GM18511 (cell line): ENCODE measurements around the gene ZNF627.
A peak's percentile ranks its signal among the peaks of the same experiment; 100 is the strongest.
"Not testable (repeated sequence)": the region's sequence is repeated elsewhere in the genome, so short reads cannot be mapped to it uniquely, and the experiment has no call there.

Experiments used
- ATAC-seq: cut with Tn5 transposase; IDR thresholded peaks from one replicate; pipeline ENCODE4 v1.9.1; 2021; ENCODE audit warnings: mild to moderate bottlenecking, moderate library complexity; ENCODE audit not compliant: unreplicated experiment

Gene ZNF627

DNA sequence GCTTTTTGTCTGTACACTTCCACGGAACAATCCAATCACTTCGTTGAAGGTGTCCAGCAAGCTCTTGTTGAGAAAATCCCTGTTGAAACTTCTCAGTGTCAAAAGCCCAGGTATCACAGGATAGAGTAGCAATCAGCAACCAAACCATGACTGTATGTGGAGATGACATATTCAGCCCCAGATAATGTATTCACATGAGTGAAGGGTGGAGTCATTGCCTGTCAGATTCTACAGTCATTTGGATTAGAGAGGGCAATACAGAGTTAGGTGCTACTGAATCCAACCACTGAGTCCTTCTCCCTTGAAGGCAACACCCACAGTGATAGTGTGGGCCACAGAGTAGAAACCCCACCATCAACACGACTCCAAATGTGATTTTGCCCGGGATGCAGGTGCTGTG is 23.3 kb downstream of the ZNF627 start:
- ATAC-seq = no peak

DNA sequence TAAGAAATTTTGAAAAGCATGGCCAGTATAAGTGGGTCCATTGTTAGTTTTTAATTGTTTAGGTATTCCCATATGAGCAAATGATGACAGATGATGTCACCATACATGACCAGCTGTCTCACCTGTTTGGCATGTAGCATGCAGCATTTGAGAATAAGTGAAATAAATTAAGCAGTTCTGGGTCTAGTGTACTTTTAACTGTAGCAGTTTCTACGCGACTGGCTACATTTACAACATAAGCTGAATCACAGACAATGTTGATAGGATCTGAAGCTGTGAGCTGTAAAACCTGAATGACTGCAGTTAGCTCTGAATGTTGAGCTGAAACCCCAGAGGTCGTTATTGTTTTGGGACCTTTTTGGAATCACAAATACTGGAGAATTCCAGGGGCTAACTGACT is 25.1 kb downstream of the ZNF627 start:
- not testable (repeated sequence) for ATAC-seq

DNA sequence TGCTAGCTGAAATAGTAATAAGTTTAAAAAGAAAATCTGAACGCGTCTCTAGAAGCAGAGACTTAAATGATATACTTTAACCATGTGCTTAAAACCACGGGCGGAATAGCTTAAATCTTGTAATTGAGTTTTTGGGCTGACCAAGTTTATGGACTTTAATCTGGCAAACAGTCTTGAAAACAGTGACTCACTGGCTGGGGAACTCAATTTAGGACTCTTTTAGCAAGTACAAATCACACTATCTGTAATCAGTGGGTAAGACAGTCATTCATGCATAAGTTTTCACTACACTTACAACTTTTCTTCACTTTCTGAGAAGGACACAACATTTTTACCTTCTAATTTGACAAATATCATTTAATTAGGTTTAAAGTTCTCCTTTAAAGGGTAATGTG is 26.8 kb downstream of the ZNF627 start:
- no peak for ATAC-seq

DNA sequence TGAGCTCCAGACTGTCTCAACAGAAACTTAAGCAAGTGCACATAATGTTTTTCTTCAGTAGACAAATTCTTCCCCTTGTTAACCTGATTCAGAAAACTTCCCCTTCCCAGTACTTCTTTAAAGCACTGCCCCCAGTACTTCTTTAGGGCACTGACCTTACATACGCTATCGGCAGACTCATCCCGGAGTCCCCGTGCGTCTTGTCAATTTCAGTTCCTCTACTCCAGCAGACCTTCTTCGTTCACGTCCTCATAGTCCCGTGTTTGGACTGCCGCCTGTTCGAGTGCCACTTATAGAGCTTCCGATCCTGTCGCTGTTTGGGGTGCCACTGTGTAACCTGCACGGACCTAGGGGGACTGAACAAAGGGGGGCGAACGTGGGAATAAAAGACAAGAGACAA is 29.0 kb downstream of the ZNF627 start:
- ATAC-seq = no peak

DNA sequence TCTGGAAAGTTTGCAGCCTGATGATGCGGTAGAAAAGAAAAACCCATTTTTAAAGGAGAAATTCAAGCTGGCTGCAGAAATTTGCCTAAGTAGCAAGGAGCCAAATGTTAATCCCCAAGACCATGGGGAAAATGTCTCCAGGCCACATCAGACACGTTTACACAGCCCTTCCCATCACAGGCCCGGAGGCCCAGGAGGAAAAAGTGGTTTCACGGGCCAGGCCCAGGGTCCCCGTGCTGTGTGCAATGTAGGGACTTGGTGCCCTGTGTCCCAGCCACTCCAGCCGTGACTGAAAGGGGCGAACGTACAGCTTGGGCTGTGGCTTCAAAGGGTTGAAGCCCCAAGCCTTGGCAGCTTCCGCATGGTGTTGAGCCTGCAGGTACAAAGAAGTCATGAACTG is 35.9 kb downstream of the ZNF627 start:
- no peak for ATAC-seq

DNA sequence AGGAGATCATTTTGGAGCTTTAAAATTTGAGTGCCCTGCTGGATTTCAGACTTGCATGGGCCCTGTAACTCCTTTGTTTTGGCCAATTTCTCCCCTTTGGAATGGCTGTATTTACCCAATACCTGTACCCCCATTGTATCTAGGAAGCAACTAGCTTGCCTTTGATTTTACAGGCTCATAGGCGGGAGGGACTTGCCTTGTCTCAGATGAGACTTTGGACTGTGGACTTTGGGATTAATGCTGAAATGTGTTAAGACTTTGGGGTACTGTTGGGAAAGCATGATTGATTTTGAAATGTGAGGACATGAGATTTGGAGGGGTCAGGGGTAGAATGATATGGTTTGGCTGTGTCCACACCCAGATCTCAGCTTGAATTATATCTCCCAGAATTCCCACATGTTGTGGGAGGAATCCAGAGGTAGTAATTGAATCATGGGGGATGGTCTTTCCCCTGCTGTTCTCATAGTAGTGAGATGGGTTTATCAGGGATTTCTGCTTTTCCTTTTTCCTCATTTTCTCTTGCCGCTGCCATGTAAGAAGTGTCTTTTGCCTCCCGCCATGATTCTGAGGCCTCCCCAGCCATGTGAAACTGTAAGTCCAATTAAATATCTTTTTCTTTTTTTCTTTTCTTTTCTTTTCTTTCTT is 36.9 kb downstream of the ZNF627 start:
- ATAC-seq = not testable (repeated sequence)

DNA sequence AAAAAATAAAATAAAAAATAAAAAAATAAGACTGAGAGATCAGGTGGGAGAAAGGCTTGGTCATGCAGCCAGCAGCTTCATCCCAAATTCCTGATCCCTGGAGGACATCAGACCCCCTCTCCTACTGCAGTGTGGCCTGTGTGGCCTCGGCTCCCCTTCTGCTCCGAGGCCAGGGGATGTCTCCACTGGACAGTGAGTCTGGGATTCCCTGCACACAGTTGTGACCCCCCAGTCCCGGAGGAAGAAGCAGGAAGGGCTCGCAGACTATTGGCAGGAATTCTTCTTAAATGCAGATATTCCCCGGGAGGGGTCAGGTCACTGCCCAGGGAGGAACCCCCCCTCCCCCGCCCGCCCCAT is 41.9 kb downstream of the ZNF627 start:
- ATAC-seq = no peak

DNA sequence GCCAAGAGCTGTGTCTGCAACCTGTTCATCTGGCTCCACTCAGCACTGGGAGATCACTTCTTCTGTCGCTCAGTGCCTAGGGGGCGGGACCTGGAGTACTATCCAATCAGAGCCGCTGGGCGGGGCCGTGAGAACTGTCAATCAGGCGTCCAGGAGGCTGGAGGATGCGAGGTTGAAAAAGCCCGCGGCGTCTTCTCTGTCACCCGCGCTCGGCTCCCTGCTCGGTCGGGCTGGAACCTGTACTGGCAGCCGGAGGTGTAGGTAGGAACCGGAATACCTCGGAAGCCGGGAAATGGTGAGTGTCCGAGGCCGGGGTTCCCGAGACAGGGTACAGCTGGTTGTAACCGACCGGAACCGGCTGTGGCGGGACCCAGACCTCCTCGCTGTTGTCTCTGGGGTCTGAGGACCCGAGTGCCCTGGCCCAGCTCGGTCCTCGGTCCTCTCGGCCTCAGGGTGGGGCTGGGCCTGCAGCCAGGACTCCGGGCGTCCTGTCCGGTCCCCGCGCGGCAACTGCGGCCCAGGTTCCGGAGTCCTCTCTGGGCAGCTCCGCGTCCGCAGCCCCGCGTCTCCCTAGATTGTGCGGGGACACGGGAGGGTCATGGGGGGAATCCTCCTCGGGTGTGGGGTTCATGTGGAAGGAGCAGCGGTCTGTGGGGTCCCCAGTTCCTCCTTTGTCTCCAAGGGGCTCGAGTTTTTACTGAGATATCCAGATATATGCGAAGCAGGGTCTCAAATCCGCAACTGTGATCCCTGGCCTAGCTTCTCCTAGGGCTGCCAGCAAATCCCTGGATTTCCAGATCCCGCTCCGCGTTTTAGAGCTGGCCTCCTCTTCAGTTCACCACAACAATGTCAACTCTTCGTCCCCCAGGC is 42.6 kb downstream of the ZNF627 start:
- peak; percentile 93 for ATAC-seq

DNA sequence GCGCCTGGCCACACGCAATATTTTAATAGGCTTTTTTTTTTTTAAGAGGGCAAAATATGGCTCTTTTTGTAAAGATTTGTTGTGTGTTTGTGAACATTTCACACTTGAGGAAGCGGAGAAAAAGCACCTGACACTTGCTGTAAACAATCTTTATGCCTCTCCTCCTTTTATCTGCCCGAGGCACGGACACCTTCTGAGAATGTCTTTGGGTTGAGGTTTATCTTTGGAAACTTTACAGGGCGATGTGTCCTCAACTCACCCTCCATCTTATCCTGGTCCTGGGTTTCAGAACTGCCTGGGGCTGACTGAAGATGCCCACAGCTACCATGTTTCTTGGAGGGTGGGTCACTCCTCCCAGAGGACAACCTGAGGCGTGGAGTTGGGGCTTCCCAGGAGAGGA is 44.0 kb downstream of the ZNF627 start:
- ATAC-seq = no peak

DNA sequence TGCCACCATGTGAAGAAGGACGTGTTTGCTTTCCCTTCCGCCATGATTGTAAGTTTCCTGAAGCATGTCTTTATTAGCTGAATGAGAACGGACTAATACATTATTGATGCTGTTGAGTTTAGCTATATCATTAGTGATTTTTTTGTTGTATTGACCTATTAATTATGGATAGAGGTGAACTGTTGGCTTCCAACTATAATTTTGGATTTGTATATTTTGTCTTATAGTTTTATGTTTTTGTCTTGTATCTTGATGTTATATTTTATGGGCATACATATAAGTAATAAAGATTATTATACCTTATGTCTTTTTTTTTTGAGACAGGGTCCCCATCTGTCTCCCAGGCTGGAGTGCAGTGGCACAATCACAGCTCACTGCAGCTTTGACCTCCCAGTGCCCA is 45.6 kb downstream of the ZNF627 start:
- no peak for ATAC-seq

DNA sequence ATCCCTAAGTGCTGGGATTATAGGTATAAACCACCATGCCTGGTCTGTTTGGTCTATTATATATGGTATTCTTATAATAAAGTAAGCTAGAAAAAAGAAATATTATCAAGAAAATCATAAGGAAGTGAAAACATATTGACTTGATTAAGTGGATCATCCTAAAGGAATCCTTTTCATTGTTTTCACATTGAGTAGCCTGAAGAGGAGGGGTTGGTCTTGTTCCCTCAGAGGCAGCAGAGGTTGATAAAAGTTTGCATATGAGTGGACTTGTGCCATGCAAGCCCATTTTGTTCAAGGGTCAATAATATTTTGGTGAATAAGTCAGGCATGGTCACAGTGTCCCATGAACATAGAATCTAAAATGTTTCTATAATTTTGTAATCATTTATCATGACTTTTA is 52.7 kb downstream of the ZNF627 start:
- ATAC-seq = no peak

DNA sequence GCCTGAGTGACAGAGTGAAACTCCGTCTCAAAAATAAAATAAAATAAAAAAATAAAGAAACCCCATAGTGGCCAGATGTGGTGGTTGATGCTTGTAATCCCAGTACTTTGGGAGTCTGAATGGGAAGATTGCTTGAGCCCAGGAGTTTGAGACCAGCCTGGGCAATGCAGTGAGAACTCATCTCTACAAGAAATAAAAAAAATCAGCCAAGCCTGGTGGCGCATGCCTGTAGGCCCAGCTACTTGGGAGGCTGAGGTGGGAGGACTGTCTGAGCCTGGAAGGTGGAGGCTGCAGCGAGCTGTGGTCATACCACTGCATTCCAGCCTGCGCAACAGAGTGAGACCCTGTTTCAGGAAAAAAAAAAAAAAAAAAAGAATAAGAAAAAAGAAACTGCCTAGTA is 53.8 kb downstream of the ZNF627 start:
- ATAC-seq = no peak

DNA sequence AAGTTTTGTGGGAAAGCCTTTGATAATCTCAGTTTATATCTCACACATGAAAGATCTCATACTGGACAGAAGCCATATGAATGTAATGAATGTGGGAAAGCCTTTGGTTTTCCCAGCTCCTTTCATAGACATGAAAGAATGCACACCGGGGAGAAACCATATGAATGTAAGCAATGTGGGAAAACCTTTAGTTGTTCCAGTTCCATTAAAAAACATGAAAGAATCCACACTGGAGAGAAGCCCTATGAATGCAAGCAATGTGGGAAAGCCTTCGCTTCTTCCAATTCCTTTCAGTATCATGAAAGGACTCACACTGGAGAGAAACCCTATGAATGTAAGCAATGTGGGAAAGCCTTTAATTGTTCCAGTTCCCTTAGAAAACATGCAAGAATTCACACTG is 54.8 kb downstream of the ZNF627 start:
- no peak for ATAC-seq

DNA sequence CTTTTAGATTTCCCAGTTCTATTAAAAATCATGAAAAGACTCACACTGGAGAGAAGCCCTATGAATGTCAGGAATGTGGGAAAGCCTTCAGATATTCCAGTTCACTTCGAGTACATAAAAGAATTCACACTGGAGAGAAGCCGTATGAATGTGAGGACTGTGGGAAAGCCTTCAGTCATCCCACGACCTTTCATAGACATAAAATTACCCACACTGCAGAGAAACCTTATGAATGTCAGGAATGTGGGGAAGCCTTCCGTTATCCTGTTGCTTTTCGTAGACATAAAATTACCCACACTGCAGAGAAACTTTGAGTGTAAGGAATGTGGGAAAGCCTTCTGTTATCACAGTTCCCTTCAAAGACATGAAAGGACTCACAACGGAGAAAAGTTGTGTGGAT is 55.2 kb downstream of the ZNF627 start:
- no peak for ATAC-seq

DNA sequence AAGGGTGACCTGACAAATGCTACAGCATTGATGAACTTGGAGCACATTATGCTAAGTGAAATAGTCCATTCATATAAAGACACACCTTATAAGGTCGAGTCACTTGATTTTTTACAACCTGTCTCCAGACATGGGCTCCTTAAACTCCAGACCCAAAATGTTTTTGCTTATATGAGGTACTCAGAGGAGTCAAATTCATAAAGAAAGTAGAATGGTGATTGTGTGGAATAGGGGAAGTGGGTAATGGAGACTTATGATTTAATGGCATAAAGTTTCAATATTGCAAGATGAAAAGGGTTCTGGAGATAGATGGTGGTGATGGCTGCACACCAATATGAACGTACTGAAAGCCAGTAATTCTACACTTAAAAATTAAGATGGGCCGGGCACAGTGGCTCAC is 59.3 kb downstream of the ZNF627 start:
- no peak for ATAC-seq

DNA sequence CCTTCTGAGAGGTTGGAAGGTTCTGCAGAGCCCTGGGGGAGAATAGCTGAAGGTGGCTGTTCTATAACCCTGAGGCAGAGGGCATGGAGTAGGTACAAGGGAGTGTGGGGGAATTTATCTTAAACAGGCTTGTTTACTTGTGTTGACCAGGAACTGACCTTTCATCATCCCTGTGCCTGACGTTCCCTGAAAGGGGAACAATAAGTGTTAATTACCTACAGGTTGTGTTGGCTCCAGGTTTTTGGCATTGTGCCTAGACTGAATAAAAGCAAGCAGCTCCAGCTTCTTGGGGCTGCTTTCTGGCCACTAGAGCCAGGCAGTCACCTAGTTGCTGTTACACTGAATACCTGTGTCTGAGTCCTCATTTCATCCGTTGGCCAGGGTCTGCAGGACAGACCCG is 60.0 kb downstream of the ZNF627 start:
- no peak for ATAC-seq

DNA sequence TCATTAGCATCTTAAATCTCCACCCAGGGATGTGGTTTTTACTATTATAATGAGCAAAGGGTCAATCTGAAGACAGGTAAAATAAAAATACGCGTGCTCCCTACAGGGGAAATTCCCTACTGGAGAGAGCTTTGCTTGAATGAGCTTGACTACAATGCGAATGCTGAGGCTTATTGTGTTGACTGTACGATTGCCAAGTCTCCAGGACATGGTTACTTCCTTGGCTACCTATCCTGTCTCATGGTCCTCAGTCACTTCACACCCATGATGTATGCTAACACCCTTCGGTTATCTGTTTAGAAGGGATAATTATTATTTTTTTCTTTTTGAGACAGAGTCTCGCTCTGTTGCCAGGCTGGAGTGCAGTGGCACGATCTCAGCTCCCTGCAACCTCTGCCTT is 61.7 kb downstream of the ZNF627 start:
- ATAC-seq = no peak

DNA sequence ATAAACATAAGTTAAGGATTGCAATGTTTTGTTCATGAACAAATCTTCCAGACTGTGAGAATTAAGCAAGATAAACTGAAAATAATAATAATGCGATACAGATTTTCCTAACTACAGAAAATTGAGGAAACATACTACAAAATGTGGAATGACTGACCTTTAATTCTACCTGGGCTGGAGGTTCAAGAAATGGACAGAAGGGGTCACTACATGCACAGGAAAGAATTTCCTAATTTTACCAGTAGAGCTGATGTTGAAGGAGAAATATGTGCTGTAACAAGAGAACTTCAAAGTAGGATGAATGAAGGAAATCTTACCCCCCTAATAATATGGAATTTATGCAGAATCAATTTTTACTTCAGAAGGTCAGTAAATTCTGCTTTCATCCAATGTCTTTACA is 62.3 kb downstream of the ZNF627 start:
- no peak for ATAC-seq

DNA sequence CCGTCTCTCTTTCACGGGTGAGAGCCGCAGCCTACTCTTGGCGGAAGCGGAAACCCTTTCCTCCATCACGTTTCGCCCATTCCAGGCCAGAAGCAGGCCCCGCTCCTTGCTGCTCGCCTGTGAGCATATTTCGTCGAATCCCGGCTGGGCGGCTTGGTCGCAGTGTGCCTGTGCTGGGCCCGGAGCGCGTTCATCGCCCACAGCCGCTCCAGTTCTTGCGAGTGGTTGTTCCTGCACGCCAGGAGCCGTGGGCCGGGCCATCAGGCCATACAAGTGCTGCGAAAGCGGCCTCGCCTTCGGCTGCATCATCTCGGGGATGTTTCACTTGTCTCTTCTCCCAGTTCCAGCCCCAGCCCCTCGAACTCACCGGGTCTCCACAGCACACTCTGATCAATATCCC is 65.0 kb downstream of the ZNF627 start:
- no peak for ATAC-seq

DNA sequence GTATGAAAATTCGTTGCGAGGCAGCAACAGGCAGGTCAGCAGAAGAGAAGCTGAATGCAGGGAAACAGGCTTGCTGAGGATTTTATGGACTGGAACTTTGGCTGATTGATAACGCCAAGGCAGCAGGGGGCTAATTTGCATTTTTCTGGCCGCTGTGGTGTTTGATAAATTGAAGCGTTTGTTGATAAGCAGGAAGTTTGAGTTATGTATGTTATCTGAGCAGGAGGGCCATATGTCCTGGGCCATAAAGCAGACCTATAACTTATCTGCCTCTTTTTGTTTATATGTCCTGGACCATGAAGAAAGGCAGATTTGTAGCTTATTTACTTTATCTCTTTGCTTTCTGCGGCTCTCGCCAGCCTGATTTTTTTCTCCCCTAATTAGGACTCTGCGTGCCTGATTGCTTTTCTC is 65.9 kb downstream of the ZNF627 start:
- no peak for ATAC-seq
